Fibroblast of peridontal ligament (primary cell): ENCODE measurements around the gene CEP250.
A peak's percentile ranks its signal among the peaks of the same experiment; 100 is the strongest.

Experiments used
- DNase-seq: peaks from one replicate; pipeline ENCODE4 v3.0.0-alpha.2; 2010; ENCODE audit errors: extremely low read depth

Gene CEP250

GRCh38 chr20:35561268-35561667, 105.9 kb downstream of the CEP250 start:
- peak; percentile 58 for DNase-seq

GRCh38 chr20:35561671-35562070, 106.3 kb downstream of the CEP250 start:
- no peak for DNase-seq

GRCh38 chr20:35562541-35563110, 107.2 kb downstream of the CEP250 start:
- no peak for DNase-seq

- no peak for DNase-seq
Observed at GRCh38 chr20:35563834-35564233, 108.4 kb downstream of the CEP250 start.

- DNase-seq, result no peak
Observed at GRCh38 chr20:35564905-35565304, 109.5 kb downstream of the CEP250 start.

GRCh38 chr20:35568645-35569044, 113.2 kb downstream of the CEP250 start:
- no peak for DNase-seq
